ENCODE measurements around the gene RNU5B-1. TPM values are rescaled to one million over a fixed set of nuclear protein-coding genes. Genes with fewer than 3 reads are reported as not detected.
A peak's percentile ranks its signal among the peaks of the same experiment; 100 is the strongest.

Gene RNU5B-1
- total RNA-seq, 2 experiments from 2014 or later: not detected

- H3K27ac ChIP-seq (ENCODE audit: low read depth, low read length, poor library complexity, severe bottlenecking): peak within 1 kb of the TSS; percentile 43
- H3K4me3 ChIP-seq (ENCODE audit: low read depth, low read length, poor library complexity, severe bottlenecking): peak within 1 kb of the TSS; percentile 79
- DNase-seq (ENCODE audit: low spot score): peak; percentile 94
- peak within 1 kb of the TSS; percentile 99 for H3K4me2 ChIP-seq (ENCODE audit: low read length)
- H3K9me3 ChIP-seq (ENCODE audit: low read length): no peaks in the 10 kb centered on the region
- ChIA-PET CTCF (ENCODE audit: unreplicated experiment) (interaction anchor here (0.6 to 0.7 kb wide), 6 partner anchors 10 to 827 kb away, joined by 3 to 16 read pairs (median 8); no protein-coding TSS in a partner anchor), POLR2A (interaction anchor here (0.6 to 3.1 kb wide), 13 partner anchors 9 to 1911 kb away, joined by 3 to 29 read pairs (median 5); partner anchors contain the start of genes CLPX and RNU5B-1)
- H4K20me1 ChIP-seq (ENCODE audit: insufficient read depth, low read length): no peaks in the 10 kb centered on the region
- H3K4me1 ChIP-seq (ENCODE audit: insufficient read depth, low read length, poor library complexity, severe bottlenecking): peaks cover 27% of the 10 kb centered on the region
- H3K36me3 ChIP-seq (ENCODE audit: insufficient read depth, low read length): peaks cover 12% of the 10 kb centered on the region; the same call in 1 of the 2 replicates
- peak; percentile 43 for TF ChIP-seq CTCF (conservative IDR thresholded peaks at IDR 0.05; ENCODE audit: low read length)
- no peak for TF ChIP-seq EZH2phosphoT487 (IDR thresholded peaks at IDR 0.05; ENCODE audit: borderline replicate concordance, low read depth, low read length)
- intact Hi-C loops (cut with micrococcal nuclease; ENCODE audit: unreplicated experiment): loop anchor here (1.0 to 10.0 kb wide), 4 partner anchors 8 to 585 kb away; partner anchors contain the start of genes CLPX and PIF1
- peak within 1 kb of the TSS; percentile 97 for H2AFZ ChIP-seq (ENCODE audit: low read length)
- peaks cover 6% of the 10 kb centered on the region; the same call in 1 of the 2 replicates for H3K79me2 ChIP-seq (ENCODE audit: insufficient read depth, low read depth, low read length)
- H3K9me2 ChIP-seq (ENCODE audit: insufficient read depth, low read length): no peaks in the 10 kb centered on the region
- BruUV-seq (replicated peaks): TSS peak; percentile 79
Measured at GRCh38 chr15:65286704-65287519, 17.6 kb upstream of the RNU5B-1 start, which contains the start of gene PARP16. Gene PARP16 (minus strand): TSS chr15:65286883. CDS start chr15:65286426, 457 bp downstream.

GRCh38 chr15:65287520-65287855 is 17.0 kb upstream of the RNU5B-1 start:
- no peaks in the 10 kb centered on the region for H4K20me1 ChIP-seq (ENCODE audit: insufficient read depth, low read length)
- peak overlapping the region; percentile 79 for H3K4me3 ChIP-seq (ENCODE audit: low read depth, low read length, poor library complexity, severe bottlenecking)
- intact Hi-C loops (cut with micrococcal nuclease; ENCODE audit: unreplicated experiment): loop anchor here (1.0 to 10.0 kb wide), 4 partner anchors 8 to 585 kb away; partner anchors contain the start of genes CLPX and PIF1
- peak; percentile 37 for DNase-seq (ENCODE audit: low spot score)
- H2AFZ ChIP-seq (ENCODE audit: low read length): peak overlapping the region; percentile 97
- peaks cover 27% of the 10 kb centered on the region for H3K4me1 ChIP-seq (ENCODE audit: insufficient read depth, low read length, poor library complexity, severe bottlenecking)
- H3K4me2 ChIP-seq (ENCODE audit: low read length): peak overlapping the region; percentile 99
- H3K27ac ChIP-seq (ENCODE audit: low read depth, low read length, poor library complexity, severe bottlenecking): peak overlapping the region; percentile 35
- H3K79me2 ChIP-seq (ENCODE audit: insufficient read depth, low read depth, low read length): peaks cover 6% of the 10 kb centered on the region; the same call in 1 of the 2 replicates
- ChIA-PET POLR2A (interaction anchor here (0.6 to 3.1 kb wide), 5 partner anchors 9 to 454 kb away, joined by 6 to 29 read pairs (median 6); partner anchors contain the start of genes CLPX and RNU5B-1), CTCF (ENCODE audit: unreplicated experiment) (no interaction called here)
- H3K9me2 ChIP-seq (ENCODE audit: insufficient read depth, low read length): no peaks in the 10 kb centered on the region
- no peaks in the 10 kb centered on the region for H3K9me3 ChIP-seq (ENCODE audit: low read length)
- H3K36me3 ChIP-seq (ENCODE audit: insufficient read depth, low read length): peaks cover 8% of the 10 kb centered on the region; the same call in 1 of the 2 replicates
- TF ChIP-seq CTCF (conservative IDR thresholded peaks at IDR 0.05; ENCODE audit: low read length): no peak
- BruUV-seq (replicated peaks): no TSS peak

Measured in OCI-LY7 (cell line).